ENCODE measurements around the gene RAPSN.

The RAPSN gene

DNA sequence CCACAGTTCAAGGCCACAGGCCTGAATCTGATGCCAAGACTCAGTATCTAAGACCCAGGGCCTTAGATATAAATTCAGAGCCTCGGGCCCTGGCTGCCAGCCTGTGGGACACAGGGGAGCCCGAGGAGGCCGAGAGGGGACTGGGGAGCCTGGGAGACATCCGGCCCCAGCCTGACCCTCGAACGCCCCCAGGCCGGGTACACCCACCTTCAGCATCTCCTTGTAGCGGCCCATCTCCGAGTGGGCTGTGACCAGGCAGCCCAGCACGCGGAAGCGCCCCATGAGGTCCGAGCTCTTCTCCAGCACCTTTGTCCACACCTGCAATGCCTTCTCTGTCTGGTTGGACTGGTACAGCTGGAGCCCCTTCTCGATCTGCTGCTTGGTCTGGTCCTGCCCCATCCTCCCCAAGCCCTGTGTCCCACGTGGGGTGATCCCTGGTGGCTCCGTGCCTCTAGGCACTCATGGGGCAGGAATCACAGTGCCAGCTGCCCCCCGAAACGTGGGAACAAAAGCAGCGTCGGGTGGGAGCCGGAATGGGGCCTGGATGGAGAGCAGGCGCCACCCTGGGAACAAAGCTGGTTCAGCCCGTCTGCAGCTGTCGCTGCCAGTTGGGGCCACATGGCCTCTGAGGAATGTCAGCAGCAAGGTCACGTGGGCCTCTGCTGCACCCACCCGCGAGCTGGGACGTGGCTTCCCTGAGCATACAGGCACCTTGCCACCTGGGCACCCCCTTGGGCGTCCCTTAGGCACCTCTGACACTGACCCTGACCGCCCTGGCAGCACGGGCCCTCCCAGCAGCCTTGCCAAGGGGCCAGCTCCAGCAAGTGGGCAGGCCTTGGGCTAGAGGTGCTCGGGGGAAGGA, at the start of gene RAPSN:
Gene RAPSN (minus strand): TSS at position 571 of the 862 bp plus-strand sequence. CDS start 172 bp downstream, at position 399.
- DNase-seq (ENCODE audit: low read depth, low spot score), result no peak

DNA sequence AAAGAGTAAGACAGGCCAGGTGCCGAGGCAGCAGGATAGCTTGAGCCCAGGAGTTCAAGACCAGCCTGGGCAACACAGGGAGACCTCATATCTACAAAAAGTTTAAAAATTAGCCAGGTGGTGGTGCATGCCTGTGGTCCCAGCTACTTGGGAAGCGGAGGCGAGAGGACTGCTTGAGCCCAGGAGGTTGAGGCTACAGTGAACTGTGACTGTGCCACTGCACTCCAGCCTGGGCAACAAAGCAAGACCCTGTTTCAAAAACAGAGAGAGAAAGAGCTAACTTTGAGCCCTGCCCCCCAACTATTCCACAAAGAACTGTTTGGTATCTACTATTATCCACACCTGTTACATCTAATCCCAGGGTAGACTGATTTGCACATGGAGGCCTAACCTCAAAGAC, 49.2 kb upstream of the RAPSN start:
- DNase-seq (ENCODE audit: low read depth, low spot score), result no peak

DNA sequence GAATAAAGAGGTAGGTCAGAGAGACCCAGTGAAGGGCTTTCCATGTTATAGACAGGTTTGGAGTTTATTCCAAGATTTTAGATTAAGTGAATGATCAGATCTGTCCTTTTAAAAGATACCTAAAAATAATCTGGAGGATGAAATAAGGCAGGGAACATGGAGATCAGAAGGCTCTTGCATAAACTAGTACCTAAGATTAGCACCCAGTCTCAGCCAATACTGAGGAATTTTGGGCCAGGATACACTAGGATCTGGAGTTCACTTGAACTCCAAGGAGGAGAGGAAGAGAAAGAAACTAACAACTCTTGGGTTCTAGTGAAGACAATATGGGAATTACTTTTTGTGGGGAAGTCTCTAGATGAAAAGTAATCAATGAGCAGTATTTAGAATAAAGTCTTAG, 47.9 kb upstream of the RAPSN start:
- DNase-seq (ENCODE audit: low read depth, low spot score), result no peak

DNA sequence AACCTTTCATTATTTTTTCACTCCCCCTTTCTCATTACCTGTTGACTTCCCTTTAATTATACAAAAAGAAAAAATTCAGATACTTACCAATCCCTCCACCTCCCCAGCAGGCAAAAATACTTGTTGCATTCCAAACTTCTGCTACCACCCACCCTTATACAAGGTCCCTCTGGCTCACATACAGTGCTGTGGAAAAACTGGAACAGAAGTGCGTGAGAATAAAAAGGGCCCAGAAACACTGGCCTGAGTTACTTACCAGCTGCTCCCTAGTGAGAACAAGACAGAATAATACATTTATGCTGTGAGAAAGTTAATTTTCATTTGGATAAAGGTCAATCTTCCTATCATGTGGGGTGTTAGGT, 46.9 kb upstream of the RAPSN start:
- DNase-seq (ENCODE audit: low read depth, low spot score), result no peak

DNA sequence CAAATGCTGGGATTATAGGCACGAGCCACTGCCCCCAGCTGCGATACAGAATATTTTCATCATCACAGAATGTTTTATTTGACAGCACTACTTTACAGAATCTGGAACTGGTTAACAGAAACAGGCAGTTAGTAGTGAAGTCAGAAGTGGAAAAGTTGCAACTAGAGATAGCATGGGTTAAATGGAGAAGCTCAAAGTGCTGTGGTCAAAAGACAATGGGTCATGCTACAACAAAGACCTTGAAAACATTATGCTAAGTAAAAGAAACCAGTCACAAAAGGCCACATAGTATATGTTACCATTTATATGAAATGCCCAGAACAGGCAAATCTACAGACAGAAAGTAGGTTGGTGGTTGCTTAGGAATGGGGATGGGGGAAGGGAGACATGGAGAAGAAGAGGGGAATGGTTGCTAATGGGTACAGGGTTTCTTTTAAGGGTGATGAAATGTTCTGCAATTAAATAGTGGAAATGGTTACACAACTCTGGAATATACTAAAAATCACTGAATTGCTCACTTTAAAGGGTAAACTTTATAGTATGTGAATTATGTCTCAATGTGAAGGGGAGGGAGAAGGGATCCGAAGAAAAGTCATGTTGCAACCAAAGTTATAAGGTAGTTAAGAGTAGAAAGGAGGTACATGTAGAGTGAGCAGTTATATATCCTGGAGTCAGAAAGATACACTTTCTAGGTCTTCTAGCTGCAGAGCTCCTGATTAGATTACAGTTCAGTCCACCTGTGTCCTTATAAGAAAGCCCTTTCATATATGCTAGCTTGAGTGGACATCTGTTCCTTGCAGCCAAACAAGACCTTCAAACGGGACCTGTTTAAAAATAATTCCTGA, 46.3 kb upstream of the RAPSN start:
- DNase-seq (ENCODE audit: low read depth, low spot score), result no peak

DNA sequence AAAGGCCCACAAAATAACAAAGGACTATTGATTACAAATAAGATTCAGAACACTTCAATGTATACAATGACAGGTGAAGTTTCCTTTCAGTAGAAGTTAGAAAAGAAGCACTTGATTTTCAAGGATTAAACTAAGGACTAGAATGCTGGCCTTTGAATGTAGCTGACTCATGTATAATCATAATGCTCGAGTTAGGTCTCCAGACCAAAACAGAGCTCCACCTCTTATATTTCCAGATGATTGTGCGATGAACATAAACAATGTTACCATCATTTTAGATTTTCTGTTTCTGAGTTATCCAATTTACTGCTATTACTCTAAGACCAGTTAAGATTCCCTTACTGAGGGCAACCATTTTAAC, 40.4 kb upstream of the RAPSN start:
- no peak for DNase-seq (ENCODE audit: low read depth, low spot score)

DNA sequence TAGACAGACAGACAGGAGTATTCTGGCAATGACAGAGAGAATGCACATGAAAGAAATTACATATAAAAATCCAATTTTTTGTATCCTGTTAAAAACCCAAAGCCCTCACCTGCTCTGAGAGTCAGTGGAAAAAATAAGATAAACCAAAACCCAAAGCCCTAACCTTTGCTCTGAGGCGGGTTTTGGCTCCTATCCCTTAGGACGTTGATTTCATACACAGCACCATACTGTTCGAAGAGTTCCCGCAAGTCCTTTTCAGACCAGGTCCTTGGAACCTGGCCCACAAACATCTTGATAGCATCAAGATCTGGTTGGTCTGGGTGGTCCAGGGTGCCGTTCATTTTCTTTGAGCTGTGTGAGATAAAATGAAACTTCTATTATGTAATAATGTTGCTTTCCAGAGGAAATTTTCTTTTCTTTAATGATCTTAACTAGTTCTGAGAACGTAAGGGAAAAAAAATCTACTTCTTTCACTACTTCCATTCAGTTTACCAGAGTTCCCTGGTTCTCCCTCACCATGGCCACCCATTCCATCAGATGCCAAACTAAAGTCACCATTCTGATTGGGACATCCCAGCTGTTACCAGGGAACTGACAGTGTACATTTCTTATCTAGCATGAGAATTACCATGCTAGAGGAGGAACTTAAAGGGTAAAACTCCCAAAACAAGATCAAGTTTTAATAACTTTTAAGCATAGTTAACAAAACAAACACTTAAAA, 39.9 kb upstream of the RAPSN start:
- no peak for DNase-seq (ENCODE audit: low read depth, low spot score)

DNA sequence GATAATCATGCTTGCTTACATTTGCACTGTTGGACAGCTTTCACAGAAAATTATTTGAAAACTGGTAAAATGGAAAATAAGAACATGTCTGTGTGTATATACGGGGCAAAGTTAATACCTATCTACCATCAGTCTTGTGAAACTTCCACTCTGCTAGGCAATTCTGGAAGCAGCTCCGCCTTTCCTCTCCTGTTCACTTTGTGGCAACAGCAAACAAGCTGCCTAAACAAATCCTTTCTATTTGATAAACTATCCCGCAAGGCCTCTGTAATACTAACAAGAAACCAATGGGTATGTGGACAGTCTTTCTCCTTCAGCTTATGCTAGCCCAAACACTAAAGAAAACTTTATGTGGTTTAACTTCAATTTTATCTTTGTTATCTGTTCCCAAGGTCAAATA, 39.2 kb upstream of the RAPSN start:
- no peak for DNase-seq (ENCODE audit: low read depth, low spot score)

DNA sequence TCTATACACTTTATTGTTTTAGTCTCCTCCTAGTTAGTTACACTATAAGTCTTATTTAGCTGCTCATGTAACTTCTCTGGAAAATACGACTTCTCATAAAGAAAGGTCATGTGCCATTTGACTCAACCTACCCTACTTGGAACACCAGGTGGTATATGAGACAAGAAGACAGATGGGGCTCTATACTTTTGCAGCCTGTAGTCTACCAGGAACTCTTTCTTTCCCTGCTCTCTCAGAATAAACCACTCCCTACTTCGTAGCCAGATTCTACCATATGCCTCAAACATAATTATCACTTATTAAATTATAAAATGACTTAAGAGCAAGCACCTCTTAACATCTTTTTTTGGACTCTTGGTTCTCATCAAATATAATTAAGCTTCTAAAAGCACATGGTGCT, 38.5 kb upstream of the RAPSN start:
- no peak for DNase-seq (ENCODE audit: low read depth, low spot score)

DNA sequence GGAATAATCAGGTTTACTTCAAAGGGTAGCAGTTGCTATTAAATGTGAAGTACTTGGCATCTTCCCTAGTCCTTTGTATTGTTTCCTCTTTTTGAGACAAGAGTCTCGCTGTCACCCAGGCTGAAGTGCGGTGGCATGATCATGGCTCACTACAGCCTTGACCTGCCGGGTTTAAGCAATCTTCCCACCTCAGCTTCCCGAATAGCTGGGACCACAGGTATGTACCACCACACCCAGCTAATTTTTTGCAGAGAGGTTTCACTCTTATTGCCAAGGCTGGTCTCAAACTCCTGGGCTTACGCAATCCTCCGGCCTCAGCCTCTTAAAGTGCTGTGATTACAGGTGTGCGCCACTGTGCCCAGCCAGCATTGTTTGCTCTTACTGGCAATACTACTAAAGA, 36.2 kb upstream of the RAPSN start:
- no peak for DNase-seq (ENCODE audit: low read depth, low spot score)

DNA sequence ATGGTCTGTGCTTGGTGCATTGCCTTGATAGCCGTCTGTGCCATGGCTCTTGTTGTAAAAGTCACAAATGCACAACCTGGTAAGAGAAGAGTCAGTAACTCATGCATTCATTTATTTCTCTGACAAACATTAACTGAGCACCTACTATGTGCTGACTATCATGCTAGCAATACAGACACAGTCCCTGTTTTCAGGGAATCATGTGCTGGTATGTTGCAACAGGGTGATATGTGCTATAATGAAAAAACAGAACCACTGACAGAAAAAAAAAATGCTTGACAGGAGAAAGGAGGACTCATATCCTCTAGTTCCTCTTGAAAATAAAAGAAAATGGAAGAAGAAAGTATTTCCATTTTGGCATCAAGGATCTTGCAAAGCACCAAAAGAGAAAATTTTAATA, 34.5 kb upstream of the RAPSN start:
- DNase-seq (ENCODE audit: low read depth, low spot score), result no peak

DNA sequence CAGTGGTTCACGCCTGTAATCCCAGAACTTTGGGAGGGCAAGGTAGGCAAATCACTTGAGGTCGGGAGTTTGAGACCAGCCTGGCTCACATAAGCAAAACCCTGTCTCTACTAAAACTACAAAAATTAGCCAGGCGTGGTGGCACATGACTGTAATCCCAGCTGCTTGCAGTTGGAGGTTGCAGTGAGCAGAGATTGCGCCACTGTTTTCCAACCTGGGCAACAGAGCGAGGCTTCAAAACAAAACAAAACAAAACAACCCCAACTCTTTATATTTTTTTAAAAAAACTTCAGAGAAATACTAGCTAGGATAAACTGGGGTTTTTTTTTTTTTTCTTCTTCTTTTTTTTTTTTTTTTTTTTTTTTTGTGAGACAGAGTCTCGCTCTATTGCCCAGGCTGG, 31.8 kb upstream of the RAPSN start:
- DNase-seq (ENCODE audit: low read depth, low spot score), result no peak

DNA sequence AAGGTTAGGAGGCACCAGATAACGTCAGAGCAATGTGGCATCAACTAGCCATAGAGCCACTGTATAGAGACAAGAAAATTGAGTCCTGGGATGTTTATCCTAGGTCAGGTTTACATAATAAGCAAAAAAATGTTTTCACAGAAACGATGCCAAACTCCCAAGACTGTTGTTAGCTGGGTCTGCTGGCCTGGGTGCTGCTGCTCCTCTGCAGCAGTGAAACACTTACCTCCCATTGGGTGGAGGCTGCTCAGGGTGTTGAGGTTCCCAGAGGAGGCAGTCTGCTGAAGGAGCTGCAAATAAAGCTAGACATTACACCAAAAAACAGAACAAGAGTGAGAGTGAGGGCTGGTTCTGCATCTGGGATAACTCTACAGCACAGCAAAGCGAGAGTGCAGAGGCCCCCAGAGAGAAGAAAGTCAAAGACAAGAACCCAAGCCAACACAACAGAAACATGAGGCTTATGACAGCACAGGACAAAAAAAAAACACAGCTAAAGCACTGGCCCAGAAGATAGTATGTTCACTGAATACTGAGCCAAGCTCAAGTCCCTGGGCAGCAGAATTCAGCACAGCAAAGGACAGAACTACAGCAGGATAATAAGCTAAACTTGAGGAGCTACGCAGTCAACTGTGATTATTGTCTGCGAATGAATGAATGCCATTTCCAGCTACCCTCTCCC, 29.9 kb upstream of the RAPSN start:
- no peak for DNase-seq (ENCODE audit: low read depth, low spot score)

DNA sequence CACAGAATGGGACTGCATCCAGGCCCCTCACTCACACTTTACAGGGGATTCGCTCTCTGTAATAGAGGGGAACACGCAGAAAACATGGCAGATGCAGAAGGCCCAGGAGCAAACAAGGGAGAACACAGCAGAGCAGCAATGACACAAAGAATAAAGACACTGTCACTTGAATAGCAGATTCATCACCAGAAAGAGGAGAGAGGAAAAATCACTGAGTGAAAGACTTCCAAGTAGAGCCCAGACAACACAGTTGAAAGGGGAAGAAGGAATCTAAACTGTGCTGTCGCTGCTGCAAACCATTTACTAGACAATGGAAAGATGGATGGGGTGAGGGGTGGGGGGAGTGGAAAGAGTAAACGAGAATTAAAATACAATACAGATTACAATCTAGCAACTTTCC, 28.8 kb upstream of the RAPSN start:
- DNase-seq (ENCODE audit: low read depth, low spot score), result no peak

DNA sequence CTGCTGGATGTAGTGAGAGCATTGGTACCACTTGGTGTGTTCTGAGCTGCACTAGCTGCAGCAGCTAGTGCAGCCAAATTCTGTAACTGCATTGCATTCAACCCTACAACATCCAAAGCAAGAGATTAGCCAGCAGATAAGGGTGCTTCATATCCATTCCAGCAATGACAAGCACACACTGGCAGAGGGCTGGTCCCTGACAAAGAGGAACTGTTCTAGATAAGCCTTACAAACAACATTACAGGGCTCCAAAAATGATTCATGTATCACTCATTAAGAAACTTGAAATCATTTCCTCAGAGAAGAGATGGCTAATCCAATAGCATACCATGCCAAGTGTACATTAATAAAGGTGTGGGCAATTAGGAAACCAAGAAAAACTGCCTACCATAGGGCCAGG, 28.4 kb upstream of the RAPSN start:
- no peak for DNase-seq (ENCODE audit: low read depth, low spot score)

DNA sequence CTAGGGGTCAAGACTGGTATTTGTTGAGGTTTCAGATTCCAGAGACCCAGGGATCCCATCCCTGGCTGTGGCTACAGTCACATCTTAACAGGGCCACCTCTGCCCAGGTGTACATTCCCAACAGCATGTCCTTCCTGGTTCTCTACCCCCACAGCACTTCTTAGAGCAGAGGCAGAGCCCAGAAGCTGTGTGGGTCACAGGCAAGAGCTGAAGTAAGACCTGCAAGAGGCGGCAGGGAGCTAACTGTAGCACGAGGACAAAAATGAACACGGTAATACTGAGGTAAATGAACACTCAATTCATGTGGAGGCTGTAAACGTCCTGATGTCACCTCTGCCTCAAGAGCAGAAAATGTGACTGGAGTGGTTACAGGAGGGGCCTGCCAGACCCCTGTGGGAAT, 21.7 kb upstream of the RAPSN start:
- DNase-seq (ENCODE audit: low read depth, low spot score), result no peak

DNA sequence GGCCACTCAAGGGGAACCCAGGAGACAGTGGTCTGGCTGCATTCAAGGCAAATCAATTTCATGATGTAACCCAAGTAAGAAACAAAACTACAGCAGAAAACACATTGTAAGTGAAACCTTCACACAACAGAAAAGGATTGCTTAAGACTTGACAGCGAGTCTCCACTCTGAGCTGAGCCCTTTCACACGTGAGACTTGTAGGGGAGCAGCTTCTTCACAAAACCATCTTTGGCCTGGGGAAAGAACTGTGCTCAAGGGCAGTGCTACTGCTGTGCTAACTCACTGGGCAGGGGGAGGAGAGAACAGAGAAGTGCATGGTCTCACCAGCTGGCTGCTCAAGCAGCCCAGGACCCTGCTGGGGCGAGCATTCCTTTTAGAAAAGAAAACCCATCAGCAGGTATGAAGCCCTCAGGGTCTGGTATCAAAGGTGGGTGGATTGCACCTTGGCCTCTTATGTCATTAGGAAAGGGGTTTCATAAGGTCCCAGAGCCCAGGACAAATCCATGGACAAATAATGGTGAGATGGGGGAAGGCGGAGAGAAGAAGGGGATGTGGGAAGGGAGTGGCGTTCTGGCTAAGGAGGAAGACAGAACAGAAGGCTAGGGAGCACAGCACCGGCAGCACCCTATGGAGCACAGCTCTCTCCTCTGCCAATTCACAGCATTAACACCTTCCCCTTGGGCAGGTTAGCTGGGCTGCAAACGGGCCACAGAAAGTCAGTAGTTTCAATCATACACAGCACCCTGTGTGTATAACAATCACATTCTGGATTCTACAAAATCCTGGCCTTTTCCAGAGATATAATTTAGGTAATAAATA, 20.6 kb upstream of the RAPSN start:
- DNase-seq (ENCODE audit: low read depth, low spot score), result peak; percentile 49

DNA sequence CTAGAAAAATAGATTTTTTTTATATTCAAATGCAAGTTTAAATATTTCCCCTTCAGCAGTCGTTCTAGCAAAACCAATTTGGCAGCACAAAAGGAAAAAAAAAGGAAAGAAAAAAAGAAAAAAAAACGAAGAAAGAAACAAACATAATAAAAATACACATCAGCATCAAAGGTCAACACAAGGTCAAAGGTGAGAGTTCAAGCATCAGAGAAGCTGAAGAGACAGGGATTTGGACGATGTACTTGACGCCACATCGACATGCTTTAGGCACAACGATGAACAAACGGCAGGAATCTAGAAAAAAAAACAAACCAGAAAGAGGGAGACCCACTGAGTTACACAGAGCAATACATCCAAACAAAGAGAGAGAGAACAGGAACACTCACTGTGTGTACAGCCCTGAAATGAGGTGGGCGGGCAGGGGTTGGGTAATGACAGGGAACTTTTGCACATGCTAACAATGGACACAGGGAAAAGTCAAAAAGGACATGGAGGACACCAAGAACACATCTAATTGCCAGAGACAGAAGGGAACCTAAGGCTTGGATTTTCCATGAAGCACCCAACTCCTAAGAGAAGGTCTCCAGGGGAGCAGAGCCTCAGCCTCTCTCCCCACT, 19.8 kb upstream of the RAPSN start:
- DNase-seq (ENCODE audit: low read depth, low spot score), result no peak

DNA sequence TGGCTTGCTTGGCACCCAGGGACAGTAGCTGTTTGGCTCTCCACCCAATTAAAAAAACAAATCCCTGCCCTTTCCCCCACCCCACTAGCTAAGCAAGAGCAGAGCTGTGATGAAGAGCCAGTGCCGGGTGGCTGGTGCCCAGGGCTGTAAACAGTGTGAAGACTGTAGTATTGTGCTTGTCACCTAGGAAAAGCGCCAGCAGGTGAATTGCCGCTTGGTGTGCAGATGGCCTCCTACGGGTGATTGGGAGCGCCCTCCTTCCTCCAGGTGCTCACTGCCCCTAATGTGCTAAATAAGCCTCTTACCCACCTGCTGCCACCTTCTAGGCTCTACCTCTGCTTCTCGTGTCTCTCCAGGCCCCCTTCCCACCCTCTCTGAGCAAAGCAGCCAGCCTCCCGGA, 18.4 kb upstream of the RAPSN start:
- no peak for DNase-seq (ENCODE audit: low read depth, low spot score)

DNA sequence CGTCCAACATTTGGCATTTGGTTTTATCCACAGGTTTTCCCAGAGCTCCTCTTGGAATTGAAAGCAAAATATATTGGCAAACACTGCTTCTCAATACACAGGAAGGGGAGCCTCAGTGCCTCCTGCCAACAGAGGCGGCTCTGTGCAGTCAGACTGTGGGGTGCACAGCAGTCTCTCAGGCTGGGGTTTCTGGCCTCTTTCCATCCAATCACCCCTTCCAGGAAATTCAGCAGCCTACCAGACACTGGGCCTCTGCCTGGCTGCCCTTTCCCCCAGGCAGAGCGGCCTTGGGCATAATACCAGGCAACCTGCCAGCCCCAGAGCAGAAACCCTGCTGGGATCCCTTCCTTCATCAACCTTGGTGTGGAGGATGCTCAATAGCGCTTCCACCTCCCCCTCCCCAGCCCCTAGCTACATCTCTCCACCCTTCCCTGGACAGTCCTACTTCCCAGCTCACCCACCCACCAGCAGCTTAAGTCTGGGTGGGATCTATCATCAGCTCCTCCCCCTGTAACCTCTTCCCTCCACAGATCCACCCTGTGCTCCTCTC, 17.8 kb upstream of the RAPSN start:
- peak; percentile 76 for DNase-seq (ENCODE audit: low read depth, low spot score)

All from brain pericyte (primary cell).